ELR (cell line): ENCODE measurements around the gene GPC2.
"Not testable (repeated sequence)": the region's sequence is repeated elsewhere in the genome, so short reads cannot be mapped to it uniquely, and the experiment has no call there.

Source experiments
- DNase-seq: peaks from one replicate; pipeline ENCODE4 v3.0.0-alpha.2; 2015; ENCODE audit warnings: low read depth

Gene GPC2

DNA sequence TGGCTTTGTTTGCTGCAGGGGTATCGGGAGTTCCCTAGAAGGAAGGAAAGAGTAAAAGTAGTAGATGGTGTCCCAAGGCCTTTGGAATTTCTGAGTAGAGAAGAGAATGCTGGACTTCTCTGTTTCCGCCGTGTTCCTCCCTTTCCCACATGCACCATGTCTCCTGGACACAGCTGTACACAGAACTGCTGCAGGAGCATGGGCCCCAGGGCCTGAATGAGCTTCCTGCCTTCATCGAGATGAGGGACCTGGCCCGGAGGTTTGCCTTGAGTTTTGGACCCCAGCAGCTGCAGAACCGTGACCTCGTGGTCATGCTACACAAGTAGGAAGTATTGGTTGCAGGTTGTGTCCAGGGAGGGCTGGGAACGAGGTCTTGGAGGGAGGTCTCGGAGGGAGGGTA is 27.3 kb upstream of the GPC2 start:
- DNase-seq, result no peak

DNA sequence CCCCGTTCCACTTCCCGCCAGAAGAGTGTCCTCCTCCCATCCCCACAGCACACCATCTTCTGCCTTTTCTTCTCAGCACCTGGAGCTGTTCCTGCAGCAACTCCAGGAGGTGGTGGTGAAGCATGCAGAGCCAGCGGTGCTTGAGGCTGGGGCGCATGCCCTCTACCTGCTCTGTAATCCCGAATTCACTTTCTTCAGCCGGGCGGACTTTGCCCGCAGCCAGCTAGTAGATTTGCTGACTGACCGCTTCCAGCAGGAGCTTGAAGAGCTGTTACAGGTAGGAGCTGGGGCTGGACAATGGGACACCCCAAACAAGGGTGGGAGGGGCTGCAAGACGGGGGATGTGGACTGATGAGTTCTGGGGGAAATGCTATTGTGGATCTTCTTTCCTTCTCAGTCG is 23.5 kb upstream of the GPC2 start:
- DNase-seq, result no peak

DNA sequence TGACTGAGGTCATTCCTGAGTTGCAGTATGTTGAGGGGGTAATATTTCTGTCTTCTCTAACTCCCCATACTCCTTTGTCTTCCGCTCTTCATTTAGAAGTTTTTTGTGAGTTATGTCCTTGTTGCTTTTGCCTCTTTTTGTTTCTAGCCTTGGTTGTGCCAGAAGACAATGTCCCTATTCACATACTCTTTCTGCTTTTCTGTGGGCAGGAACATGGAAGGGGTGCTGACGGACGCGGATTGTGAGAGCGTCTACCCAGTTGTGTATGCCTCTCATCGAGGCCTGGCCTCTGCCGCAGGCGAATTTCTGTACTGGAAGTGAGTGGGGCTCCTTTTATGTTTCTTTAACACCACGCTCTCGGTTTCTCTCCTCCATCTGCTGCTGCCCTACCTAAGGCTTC is 21.1 kb upstream of the GPC2 start:
- DNase-seq, result no peak

DNA sequence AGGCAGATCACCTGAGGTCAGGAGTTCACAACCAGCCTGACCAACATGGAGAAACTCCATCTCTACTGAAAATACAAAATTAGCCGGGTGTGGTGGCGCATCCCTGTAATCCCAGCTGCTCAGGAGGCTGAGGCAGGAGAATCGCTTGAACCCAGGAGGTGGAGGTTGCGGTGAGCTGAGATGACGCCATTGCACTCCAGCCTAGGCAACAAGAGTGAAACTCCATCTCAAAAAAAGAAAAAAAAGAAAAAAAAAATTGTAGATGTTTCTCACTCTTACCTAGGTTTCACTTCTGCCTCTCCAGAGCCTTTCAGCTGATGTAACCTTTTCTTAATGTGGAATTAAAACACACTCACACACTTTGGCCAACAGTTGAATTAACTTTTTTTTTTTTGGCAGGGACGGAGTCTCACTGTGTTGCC is 18.7 kb upstream of the GPC2 start:
- not testable (repeated sequence) for DNase-seq

DNA sequence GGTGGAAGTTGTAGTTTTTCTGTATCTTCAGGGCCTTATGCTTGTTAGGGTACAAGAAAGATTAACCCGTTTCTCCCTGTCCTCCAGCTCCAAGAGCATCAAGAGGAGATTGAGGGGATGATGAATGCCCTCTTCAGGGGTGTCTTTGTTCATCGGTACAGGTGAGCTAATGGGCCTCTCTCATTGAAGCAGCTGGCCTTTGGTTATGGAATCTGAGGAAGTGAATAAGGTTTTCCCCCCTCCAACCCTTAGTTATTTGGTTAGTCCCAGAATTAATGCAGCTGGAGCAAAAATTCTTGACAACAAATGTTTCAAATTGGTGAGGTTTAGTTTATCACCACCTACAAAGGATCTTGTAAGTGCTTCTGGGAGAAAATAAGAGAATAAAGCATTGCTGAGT is 18.0 kb upstream of the GPC2 start:
- DNase-seq, result no peak

DNA sequence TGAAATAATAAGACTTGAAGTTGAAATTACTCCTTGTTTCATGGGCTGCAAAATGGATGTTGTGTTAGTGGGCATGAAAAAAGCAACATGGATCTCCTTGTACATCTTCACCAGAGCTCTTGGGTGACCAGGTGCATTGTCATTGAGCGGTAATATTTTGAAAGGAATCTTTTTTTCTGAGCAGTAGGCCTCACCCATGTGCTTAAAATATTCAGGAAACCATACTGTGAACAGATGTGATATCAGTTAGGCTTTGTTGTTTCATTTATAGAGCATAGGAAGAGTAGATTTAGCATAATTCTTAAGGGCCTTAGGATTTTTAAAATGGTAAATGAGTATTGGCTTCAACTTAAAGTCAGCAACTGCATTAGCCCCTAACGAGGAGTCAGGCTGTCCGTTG is 15.8 kb upstream of the GPC2 start:
- no peak for DNase-seq

DNA sequence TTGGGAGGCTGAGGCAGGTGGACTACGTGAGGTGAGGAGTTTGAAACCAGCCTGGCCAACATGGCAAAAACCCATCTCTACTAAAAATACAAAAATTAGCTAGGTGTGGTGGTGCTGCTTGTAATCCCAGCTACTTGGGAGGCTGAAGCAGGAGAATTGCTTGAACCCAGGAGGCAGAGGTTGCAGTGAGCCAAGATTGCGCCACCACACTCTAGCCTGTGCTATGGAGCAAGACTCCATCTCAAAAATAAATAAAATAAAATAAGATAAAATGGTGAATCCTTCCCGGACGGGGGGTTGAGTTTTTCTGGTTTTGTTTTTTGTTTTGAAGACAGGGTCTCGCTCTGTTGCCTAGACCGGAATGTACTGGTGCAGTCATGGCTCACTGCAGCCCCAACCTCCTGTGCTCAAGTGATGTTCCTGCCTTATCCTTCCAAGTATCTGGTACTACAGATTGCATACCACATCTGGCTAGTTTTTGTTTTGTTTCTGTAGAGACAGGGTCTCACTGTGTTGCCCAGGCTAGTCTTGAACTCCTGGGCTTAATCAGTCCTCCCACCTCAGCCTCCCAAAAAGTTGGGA is 15.2 kb upstream of the GPC2 start:
- DNase-seq, result not testable (repeated sequence)

DNA sequence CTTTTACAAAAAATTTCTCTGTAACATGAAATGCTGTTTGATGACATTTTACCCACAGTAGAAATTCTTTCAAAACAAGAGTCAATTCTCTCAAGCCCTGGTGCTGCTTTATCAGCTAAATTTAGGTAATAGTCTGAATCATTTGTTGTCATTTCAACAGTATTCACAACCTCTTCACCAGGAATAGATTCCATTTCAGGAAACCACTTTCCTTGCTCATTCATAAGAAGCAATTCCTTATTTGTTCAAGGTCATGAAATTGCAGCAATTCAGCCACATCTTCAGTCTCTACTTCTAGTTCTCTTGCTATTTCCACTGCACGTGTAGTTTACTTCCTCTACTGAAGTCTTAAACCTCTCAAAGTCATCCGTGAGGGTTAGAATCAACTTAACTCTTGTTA is 14.6 kb upstream of the GPC2 start:
- no peak for DNase-seq

DNA sequence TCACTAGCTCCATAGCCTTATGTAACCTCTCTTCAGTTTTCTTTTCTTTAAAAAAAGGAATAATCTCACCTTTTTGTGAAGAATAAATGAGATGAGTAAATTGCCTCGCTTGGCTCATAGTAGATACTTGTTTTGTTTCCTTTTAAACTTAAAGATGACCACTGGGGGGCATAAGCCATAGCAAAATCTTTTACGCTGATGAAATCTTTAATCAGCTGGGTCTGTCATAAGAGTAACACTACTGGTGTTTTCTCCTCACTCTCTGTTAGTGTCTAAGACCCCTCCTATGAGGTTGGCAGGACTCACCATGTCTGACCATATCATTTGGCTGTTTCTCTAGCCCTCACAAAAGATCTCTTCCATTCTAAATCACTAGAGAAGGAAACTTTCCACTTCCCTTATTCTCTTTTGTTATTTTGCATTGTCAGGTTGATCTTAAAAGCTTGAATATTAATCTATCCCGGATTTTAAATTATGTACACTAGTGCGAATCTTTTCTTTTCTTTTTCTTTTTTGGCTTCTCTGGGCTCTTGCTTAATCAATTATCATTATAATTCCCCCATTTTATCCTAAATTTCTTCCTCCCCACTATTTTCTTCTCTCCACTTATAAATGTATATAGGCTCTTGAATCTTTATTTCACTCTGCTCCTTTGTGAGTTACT is 13.0 kb upstream of the GPC2 start:
- peak; percentile 63 for DNase-seq

DNA sequence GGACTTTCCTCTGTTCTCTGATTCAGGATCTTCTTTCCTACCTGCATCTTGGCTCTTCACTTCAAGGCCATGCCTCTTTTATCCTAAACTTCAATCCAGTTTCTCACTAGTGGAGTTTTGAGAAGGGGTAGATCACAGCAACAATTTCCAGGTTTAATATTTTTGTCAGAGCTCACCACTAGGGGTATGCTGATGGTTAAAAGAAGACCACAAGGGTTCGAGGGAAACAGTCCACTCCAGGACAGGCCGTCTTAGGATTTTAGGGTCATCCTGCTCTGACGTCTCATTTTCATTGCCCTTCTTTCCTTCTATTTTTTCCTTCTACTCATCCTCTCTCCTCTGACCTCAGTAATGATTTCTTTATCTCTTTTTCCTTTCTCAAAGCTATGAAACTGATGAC is 11.9 kb upstream of the GPC2 start:
- no peak for DNase-seq

DNA sequence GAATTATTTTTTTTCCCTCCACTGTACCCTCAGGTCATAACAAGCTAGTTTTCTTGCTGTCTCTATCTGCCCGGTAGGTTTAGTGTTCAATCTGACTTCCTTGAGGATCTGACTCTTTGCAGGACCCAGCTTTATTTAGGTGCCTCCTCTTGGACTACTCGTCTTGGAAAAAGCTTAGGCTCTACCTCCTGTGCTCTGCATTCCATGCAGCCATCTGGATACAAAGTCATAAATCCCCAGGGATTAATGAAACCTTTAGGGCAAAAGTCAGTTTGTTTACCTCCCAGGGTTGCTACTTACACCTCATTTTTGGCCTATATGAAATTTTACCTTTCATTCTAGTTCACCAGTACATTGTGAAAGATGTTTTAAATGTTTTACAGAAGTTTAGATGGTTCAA is 8.5 kb upstream of the GPC2 start:
- DNase-seq, result no peak

DNA sequence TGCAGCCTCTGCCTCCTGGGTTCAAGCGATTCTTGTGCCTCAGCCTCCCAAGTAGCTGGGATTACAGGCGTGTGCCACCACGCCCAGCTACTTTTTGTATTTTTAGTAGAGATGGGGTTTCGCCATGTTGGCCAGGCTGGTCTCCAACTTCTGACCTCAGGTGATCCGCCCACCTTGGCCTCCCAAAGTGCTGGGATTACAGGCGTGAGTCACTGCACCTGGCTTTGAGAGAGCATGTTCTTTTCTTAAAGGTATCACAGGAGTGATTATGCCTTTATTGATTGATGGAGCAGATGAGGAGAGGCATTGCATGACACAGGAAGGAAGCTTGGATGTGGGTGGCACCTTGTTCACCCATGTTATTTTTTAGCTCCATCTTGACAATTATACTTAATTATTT is 5.9 kb upstream of the GPC2 start:
- not testable (repeated sequence) for DNase-seq

DNA sequence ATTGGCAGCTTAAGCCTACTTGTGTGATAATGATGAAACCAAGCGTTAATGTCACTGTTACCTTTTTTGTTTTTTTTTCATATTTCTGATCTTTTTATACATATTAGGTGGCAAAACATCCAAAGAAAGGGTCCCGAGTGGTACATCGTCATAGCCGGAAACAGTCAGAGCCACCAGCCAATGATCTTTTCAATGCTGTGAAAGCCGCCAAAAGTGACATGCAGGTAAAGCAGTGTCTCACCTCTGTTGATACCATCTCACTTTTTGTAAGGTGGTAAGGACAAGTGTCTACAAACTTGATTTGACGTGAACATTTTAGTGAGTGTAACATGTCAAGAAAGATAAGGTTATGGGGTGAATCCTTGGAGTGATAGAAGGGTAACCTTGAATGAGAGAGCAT is 5.4 kb upstream of the GPC2 start:
- not testable (repeated sequence) for DNase-seq

DNA sequence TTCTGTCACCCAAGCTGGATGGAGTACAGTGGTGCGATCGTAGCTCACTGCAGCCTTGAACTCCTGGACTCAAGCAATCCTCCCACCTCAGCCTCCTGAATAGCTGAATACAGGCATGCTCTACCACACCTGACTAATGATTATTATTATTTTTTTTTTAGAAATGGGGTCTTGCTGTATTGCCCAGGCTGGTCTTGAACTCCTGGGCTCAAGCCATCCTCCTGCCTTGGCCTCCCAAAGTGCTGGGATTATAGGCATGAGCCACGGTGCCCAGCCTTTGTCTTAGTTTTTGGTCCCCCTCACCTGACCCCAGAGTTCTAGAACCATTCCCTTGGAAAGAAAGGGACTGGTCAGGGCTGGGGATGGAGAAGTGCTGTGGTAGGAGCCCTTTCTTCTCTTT is 2.9 kb upstream of the GPC2 start:
- not testable (repeated sequence) for DNase-seq

DNA sequence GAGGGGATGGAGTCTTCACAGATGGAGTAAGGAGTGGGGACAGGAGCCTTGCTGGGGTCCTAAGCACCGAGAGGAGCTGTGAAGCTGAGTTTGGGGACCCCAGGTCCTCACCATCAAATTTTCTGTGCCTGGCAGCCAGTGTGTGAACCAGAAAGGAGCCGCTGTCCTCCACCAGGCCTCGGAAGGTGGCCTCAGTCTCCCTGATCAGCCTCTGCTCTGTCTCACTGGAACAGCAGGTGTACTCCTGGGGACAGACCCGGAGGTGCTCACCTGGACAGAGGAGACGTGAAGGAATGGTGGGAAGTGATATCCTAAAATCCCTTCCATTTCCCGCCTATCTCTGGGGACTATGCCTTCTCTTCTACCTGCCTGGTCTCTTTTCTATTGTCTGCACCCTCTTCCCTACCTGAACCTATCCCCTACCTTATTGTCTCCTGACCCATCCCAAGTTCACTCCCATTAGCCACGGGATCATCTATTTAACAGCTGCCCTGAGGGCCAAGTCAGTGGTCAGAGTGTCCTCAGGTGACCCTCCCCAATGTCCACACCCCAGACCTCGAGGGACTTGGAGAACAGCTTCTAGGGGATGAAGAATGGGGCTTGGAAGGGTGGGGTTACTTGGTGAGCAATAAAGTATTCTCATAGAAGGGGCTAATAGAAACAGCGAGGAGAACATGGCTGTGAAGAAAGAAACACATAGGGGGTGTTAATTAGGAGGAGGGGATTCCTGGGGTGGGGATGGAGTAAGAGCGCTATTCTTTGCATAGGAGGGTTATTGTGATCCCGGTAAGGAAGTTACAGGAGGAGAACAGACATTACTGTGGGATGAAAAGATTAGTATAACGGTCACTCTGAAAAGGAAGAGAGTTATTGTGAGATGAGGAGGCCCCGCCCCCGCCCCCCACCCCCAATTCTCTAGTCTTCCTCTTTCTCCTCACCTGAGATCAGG is 811 bp downstream of the GPC2 start:
- DNase-seq, result no peak

DNA sequence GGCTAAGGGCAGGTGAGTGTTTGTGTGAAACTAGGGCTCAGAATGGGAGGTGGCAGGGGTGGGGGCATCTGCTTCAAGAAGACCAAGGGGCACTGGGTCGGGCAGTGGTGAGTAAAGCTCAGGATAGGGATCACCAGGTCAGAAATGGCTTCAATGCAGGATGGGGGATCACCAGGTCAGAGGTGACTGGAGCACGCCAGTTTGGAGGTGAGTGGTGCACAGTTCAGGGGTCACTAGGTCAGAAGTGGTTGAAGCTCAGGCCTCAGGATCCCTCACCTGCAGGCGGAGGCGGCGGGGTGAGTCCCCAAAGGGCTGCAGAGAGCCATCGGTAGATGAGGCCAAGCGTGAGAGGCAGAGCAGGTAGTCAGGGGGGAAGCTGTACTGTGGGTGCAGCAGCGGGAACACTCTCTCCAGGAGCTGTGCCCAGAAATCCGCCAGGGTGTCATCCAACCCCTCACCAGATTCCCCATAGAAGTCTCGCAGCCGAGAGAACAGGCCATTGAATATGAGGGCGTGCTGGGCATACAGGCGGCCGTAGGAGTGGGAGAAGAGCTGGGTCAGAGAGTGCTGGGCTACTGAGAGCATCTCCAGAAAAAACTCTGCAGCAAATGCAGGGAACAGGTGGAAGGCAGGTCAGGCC is 1.8 kb downstream of the GPC2 start:
- DNase-seq, result no peak

DNA sequence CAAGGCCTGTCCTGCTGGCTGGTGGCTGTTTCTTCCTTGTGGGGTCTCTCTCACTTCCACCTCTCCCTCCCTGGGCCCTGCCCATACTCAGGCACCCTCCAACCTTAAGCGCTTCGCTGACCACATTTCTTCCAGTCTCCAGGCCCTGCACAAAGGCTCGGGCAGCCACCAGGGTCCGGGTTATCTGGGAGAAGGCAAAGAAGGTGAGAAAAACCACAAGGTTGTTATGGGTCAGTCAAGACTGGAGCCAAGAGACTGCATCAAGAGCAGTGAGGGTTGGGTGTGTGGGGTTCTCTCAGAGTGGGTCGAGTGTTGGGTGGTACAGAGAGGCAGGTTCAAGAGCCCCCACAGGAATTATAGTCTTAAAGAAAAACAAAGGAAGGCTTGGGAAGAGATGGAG is 2.6 kb downstream of the GPC2 start:
- DNase-seq, result no peak

DNA sequence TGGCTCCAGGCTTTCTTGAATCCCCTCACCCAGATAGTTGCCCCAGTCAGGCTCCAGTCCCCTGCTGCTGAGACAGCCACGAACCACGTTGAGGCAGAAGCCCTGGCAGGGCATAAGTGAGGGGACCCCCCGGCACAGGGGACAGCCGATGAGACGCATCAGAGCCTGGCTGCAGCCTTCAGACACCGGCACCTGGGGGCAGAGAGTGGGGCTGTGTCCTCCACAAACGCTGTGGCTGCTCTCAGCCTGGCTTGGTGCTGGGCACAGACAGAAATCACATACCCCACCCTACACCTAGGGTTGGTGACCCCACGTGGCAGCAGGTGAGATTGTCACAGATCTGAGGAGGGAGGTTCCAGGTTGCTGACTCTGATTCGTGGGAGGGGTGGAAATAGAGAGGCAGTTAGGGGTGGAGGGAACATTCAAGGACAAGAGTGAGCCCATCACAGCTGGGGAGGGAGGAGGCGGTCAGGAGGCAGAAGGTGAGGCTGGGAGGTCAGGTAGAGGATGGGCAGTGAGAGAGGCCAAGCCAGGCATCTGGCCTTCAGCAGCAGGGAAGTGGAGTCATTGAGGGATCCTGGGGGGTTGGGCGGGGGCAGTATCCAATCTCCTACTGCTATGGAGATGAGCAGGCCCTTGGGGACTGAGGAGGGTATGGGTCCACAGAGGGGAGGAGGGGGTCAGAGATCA is 3.2 kb downstream of the GPC2 start:
- DNase-seq, result no peak

DNA sequence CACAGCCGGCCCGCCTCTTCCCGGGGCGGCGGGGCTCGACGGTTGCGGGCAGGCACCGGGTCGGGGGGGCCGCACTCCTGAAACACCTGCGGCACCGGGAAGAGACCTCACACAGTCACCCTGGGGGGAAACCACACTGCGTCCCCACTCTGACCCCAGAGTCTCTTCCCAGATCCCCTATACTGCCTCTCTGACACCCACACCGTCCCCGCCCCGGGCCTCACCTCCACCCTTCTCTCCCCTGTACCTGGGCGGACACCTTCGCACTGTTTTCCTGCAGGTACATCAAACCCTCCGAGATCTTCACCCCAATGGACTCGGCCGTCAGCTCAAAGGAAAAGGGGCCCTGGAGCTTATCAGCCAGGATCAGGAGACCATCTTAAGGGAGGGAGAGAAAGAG is 5.3 kb downstream of the GPC2 start:
- no peak for DNase-seq

DNA sequence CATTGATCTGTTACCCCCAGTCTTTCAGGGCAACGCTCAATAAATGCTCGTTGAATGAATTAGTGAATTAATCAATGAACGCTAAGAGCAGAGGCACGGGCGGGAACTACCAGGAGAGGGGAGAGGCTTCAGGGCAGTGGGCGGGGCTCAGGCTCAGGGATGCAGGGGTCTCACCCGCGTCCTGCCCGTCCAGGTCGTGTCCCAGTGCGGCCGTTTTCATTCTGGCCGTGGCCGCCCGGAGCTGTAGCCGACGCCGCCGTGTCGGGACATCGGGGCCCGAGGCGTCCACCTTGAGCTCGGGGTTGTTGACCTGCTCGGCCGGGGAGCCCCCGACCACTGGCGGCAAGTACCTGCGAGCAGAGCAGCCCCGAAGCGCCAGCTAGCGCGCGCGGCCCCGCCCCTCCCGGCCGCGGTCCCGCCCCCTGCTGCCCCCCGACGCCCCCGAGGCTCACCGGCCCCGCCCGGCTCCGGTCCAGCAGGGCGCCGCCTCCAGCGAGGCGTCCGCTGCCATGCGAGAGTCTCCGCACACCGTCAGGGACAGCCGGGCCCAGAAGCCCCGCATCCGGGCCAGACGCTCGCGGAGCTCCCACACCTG is 6.0 kb downstream of the GPC2 start:
- no peak for DNase-seq

DNA sequence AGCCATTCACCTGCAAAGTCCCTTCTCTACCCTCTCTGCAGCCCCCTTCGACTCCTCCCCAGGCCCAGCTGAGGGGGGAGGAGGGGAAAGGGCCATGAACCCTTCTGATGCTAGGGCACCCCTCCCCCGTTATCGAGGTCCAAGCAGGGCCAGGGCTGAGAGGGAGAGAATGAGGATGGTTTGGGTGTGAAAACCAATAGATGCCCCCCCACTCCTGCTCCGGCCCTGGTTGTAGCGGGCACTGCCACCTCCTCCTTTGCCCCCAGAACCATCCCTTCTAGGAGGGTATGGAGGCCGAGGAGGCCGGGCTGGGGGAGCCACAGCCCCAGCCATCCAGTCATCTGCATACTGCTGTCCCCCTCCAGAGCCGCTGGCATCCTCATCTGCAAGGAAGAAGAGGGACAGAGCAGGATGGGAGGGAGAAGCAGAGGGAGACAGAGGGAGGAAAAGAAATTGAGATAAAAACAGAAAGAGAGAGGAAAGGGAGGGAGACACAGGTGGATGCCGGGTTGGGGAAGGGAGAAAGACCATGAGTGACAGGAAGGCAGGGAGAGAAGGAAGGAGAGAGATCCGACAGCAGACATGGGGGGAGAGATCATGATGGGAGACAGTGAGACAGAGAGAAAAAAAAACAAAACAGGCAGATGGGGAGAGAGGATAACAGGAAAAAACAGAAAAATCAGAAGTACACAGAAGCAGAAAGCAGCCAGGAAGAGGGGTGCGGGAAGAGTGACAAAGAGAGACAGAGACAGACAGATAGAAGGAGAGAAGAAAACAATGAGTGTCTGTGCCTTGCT is 6.9 kb downstream of the GPC2 start:
- no peak for DNase-seq
